Kidney (tissue), 14 donors: ENCODE measurements around the gene ERMARD. TPM values are rescaled to one million over a fixed set of nuclear protein-coding genes. Genes with fewer than 3 reads are reported as not detected.
A peak's percentile ranks its signal among the peaks of the same experiment; 100 is the strongest.

ENCODE experiments used
- DNase-seq, 5 donors: peaks; one replicate each; pipeline ENCODE4 v3.0.0-alpha.2; 2013 to 2020
- FAIRE-seq: peaks from 2 replicates; lab custom pipeline; 2012; peaks lifted over from hg19 to GRCh38; lab: Jason Lieb, UNC
- H3K27ac ChIP-seq, 2 donors: one replicate each; pipeline ENCODE4 v1.7.0; 2013; ENCODE audit warnings: low read depth in 2 of 2, low read length in 2 of 2, inconsistent platforms in 1 of 2
- H3K27me3 ChIP-seq: one replicate; pipeline ENCODE4 v1.7.1; 2013; ENCODE audit warnings: low read length, inconsistent platforms; ENCODE audit not compliant: control insufficient read depth, insufficient read depth
- H3K36me3 ChIP-seq, 3 donors: one replicate each; pipeline versions ENCODE4 v1.7.0 to v1.7.1; 2013; ENCODE audit warnings: low read length in 3 of 3, control low read depth in 1 of 3, inconsistent platforms in 1 of 3; ENCODE audit not compliant: insufficient read depth in 3 of 3, control insufficient read depth in 2 of 3
- H3K4me1 ChIP-seq, 3 donors: one replicate each; pipeline versions ENCODE4 v1.7.0 to v1.7.1; 2013; ENCODE audit warnings: low read length in 3 of 3, inconsistent platforms in 1 of 3, low read depth in 1 of 3; ENCODE audit not compliant: control insufficient read depth in 2 of 3, insufficient read depth in 2 of 3
- H3K4me3 ChIP-seq, 3 donors: one replicate each; pipeline versions ENCODE4 v1.7.0 to v1.8.1; 2013; ENCODE audit warnings: low read length in 3 of 3, control low read depth in 1 of 3, inconsistent platforms in 1 of 3
- H3K9ac ChIP-seq, 3 donors: one replicate each; pipeline versions ENCODE4 v1.7.0 to v1.7.1; 2013; ENCODE audit warnings: low read length in 3 of 3, control low read depth in 1 of 3, inconsistent platforms in 1 of 3
- H3K9me3 ChIP-seq, 3 donors: one replicate each; pipeline versions ENCODE4 v1.7.0 to v1.7.1; 2013; ENCODE audit warnings: low read length in 3 of 3, control low read depth in 1 of 3, inconsistent platforms in 1 of 3; ENCODE audit not compliant: control insufficient read depth in 2 of 3, insufficient read depth in 1 of 3
- intact Hi-C: fragments of 100-400 bp; cut with DNase I; formaldehyde crosslinking; loops from one replicate; pipeline ENCODE4 v1.11.1; 2022
- polyA plus RNA-seq: library from polyadenylated mRNA; stranded (reverse); fragments of 350-450 nt; fragmentation: Illumina TruSeq; extraction: RNeasy Lipid Tissue Mini Kit (QIAGEN cat#74804); gene quantifications from one replicate; pipeline ENCODE4 v1.2.3, GENCODE V29; 2014; ENCODE audit warnings: low read depth, low replicate concordance; ENCODE audit not compliant: insufficient read depth
- total RNA-seq: library from RNA; stranded (reverse); fragmentation: NEBNext Ultra II Directional; extraction: Animal tissue kit (Norgen Biotek cat#: 25700); gene quantifications from one replicate; pipeline ENCODE4 v1.2.1, GENCODE V29; 2021
- TF ChIP-seq, protein P1 (sequence below): IDR thresholded peaks from 3 replicates; pipeline ENCODE4 v1.5.1; 2012; ENCODE audit warnings: mild to moderate bottlenecking, moderate library complexity, borderline replicate concordance; ENCODE audit not compliant: insufficient read depth; ENCODE audit errors: extremely low read depth
- donor health status: control.
- donor health status: control.
- donor health status: control.
- donor health status: control.
- donor health status: control.
- donor health status: DM: yes; HTN: yes; CAD: no.
- donor health status: Normal renal cell carcinoma (clear cell type).

ERMARD gene
- total and polyA plus RNA-seq, 2 donors from 2014 or later: 22.3 to 36.8 TPM

DNA sequence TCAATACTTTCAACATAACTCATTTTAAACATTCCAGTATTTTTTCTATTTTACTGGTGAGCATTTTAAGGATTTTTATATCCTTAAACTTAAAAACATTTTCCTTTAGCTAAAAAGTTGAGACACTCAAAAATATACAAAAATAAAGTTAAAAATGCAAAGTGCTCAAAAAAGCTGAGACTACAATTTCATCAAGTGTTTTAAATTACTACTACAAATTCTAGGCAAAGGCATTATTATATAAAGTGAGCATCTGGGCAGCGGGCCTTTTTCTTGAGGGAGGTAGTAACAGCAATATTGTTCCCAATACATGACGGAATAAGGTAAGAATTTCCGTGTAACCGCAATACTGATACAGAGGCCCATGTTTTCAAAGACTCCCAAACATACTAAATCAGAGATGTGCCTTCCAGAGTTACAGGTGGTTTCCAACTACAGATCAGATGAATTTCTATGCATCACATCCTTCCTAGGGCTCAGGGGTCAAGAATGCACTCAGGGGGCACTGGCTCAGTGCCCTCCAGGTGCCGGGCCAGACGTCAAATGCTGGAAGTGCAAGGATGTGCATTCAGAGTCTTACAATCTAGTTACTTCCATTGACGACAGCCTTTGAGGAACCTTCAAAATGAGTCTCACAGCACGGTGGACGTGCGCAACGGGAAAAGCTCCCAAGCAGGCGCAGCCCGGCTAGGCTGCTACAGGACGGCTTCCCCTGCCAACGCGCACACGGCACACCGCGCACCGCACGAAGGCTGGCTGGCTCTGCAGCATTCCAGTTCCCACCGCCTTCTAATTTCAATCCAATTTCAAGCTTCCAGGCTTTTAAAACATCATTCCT lies 28.8 kb upstream of the ERMARD start:
- TF ChIP-seq, protein P1, sequence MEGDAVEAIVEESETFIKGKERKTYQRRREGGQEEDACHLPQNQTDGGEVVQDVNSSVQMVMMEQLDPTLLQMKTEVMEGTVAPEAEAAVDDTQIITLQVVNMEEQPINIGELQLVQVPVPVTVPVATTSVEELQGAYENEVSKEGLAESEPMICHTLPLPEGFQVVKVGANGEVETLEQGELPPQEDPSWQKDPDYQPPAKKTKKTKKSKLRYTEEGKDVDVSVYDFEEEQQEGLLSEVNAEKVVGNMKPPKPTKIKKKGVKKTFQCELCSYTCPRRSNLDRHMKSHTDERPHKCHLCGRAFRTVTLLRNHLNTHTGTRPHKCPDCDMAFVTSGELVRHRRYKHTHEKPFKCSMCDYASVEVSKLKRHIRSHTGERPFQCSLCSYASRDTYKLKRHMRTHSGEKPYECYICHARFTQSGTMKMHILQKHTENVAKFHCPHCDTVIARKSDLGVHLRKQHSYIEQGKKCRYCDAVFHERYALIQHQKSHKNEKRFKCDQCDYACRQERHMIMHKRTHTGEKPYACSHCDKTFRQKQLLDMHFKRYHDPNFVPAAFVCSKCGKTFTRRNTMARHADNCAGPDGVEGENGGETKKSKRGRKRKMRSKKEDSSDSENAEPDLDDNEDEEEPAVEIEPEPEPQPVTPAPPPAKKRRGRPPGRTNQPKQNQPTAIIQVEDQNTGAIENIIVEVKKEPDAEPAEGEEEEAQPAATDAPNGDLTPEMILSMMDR: no peak
- Histone ChIP-seq H3K27ac (peak overlapping the region; percentile 79 to 84), H3K9ac (peak overlapping the region; percentile 50 to 89 (median 86)), H3K9me3 (no peaks in the 10 kb centered on the region), H3K27me3 (no peaks in the 10 kb centered on the region), H3K4me3 (peak overlapping the region; percentile 82 to 94 (median 84)), H3K36me3 (no peaks in the 10 kb centered on the region), H3K4me1 (peaks cover 0 to 7% (median 2%) of the 10 kb centered on the region in 3 donors)
- FAIRE-seq (no peak), DNase-seq (peak in 4 of 5 donors; percentile 52 to 85 (median 68))
- intact Hi-C loops: no loop called here

DNA sequence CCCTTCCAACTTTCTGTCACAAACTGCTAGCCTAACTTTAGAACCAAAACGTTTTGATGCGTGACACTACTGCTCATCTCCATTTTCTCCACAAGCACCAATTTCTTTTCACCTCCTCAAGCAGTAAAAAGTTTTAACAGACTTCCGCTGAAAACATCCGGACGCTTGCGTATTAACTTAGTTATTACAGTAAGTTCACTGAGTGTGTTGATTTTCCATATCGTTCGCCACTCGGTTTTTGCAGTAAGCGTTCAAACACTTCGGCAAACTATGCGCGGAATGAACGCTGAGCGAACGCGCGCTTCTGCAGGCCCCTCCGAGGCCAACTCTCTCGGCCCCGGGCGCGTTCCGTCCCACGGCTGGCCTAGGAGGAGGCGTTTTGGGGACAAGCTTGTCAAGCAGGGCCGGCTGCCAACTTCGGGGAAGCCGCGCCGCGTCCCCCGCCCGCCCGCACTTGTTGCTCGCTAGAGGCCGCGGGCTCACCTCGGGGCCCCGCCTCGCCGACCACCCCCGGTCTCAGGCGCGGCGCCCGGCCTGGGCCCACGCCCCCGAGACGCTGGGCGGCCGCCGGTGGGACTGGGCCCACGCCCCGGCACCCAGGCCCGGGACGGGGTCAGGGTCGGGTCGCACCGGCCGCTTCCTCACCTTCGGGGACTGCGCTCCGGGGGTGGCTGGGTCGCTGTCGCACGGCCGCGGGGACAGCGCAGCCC lies 28.1 kb upstream of the ERMARD start:
- Histone ChIP-seq H3K4me3 (peak overlapping the region; percentile 82 to 94 (median 84)), H3K4me1 (peaks cover 0 to 7% (median 2%) of the 10 kb centered on the region in 3 donors), H3K27ac (peak overlapping the region; percentile 79 to 84), H3K27me3 (no peaks in the 10 kb centered on the region), H3K36me3 (no peaks in the 10 kb centered on the region), H3K9me3 (no peaks in the 10 kb centered on the region), H3K9ac (peak overlapping the region; percentile 50 to 89 (median 86))
- no peak for FAIRE-seq
- DNase-seq: peak; percentile 73 to 93 (median 86)
- TF ChIP-seq, protein P1: no peak
- intact Hi-C loops: no loop called here

DNA sequence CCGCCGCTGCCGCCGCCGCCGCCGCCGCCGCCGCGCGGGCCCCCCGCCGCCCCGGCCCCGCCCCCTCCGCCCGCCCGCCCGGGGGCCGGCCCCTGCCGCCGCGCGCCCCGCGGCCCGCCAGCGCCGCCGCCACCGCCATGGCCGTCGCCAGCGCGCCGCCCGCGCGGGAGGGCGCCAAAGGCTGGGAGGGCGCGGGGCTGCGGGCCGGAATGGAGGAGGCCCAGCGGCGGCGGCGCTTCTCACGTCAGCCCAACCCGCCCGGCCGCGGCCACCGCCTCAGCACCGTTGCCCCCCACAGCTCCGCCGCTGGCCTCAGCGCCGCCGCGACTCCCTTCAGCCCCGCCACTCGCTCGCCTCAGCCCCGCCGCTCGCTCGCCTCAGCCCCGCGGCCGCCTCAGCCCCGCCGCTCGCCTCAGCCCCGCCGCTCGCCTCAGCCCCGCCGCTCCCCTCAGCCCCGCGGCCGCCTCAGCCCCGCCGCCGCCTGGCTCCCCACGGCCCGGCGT lies 27.4 kb upstream of the ERMARD start:
- Histone ChIP-seq H3K9me3 (no peaks in the 10 kb centered on the region), H3K36me3 (no peaks in the 10 kb centered on the region), H3K4me3 (no peak overlapping the region), H3K4me1 (peaks cover 0 to 7% (median 2%) of the 10 kb centered on the region in 3 donors), H3K9ac (no peak overlapping the region), H3K27ac (peak overlapping the region in 1 of 2 donors; percentile 83), H3K27me3 (no peaks in the 10 kb centered on the region)
- peak in 3 of 5 donors; percentile 31 to 82 (median 64) for DNase-seq
- TF ChIP-seq, protein P1: no peak
- intact Hi-C loops: no loop called here
- FAIRE-seq: no peak
